ENCODE results near the gene CYP3A4. TPM values are rescaled to one million over a fixed set of nuclear protein-coding genes. Genes with fewer than 3 reads are reported as not detected.

The CYP3A4 gene
- total and polyA plus RNA-seq, 2 of the 8 experiments (the other 6 are each of a cell fraction or from before 2014, with no cell fraction given): not detected

- TF ChIP-seq CTCF (IDR thresholded peaks at IDR 0.05; ENCODE audit: control extremely low read depth in 1 of 3, insufficient read depth in 1 of 3, low read depth in 1 of 3, low read length in 3 of 3): no peak
- TF ChIP-seq USF2 (IDR thresholded peaks at IDR 0.05; ENCODE audit: low read length): no peak
- no peak for TF ChIP-seq BCL11A (IDR thresholded peaks at IDR 0.05; ENCODE audit: low read depth in 2 of 2, low read length in 2 of 2)
- no peak for TF ChIP-seq YY1 (IDR thresholded peaks at IDR 0.05; ENCODE audit: low read depth, low read length)
- TF ChIP-seq PHF8 (conservative IDR thresholded peaks at IDR 0.05; ENCODE audit: low read depth, low read length): no peak
- TF ChIP-seq SAP30 (IDR thresholded peaks at IDR 0.05; ENCODE audit: insufficient read depth, insufficient replicate concordance, low read length): no peak
- no peak for TF ChIP-seq RNF2 (IDR thresholded peaks at IDR 0.05; ENCODE audit: borderline replicate concordance, low read depth, low read length, missing control alignments, poor library complexity, severe bottlenecking)
Measured at GRCh38 chr7:99731638-99732374, 52.2 kb downstream of the CYP3A4 start (continued).
